Stomach (tissue), 4 donors: ENCODE measurements around the gene RUBCNL.

Experiments used
- CTCF ChIP-seq, 7 experiments: fragments of 450-650 bp in 4 of 7; fragments of 200-600 bp in 3 of 7; sonication (generic) in 3 of 7; IDR thresholded peaks; one replicate each; pipeline ENCODE4 v1.5.1; 2016 to 2019; ENCODE audit warnings: antibody characterized with exemption in 7 of 7, control low read depth in 2 of 7, mild to moderate bottlenecking in 1 of 7
- EP300 ChIP-seq: sonication (generic); formaldehyde crosslinking; IDR thresholded peaks from one replicate; pipeline ENCODE4 v1.6.1; 2017; ENCODE audit warnings: antibody characterized with exemption
- POLR2A ChIP-seq, 4 donors: fragments of 450-650 bp; IDR thresholded peaks; one replicate each; pipeline ENCODE4 v1.6.1; 2016; ENCODE audit warnings: antibody characterized with exemption in 4 of 4, control low read depth in 2 of 4, mild to moderate bottlenecking in 1 of 4, moderate library complexity in 1 of 4
- POLR2AphosphoS5 ChIP-seq, 3 donors: sonication (generic); formaldehyde crosslinking; IDR thresholded peaks; one replicate each; pipeline ENCODE4 v1.6.1; 2016; ENCODE audit warnings: antibody characterized with exemption in 3 of 3

- TF ChIP-seq CTCF (IDR thresholded peaks at IDR 0.05), result no peak
- TF ChIP-seq POLR2A (IDR thresholded peaks at IDR 0.05), result no peak
- TF ChIP-seq POLR2AphosphoS5 (IDR thresholded peaks at IDR 0.05), result no peak
- no peak for TF ChIP-seq EP300
These were observed 27.3 kb downstream of the RUBCNL start for GRCh38 chr13:46359714-46360113.
